Ramos (cell line): ENCODE results near the gene GHRH.

Experiments used
- in situ Hi-C: fragments of 300-500 bp; cut with MboI; formaldehyde crosslinking; loops from one replicate; pipeline ENCODE4 v1.14.3; 2022; ENCODE audit warnings: low sequenced_read_pairs; ENCODE audit not compliant: unreplicated experiment

GHRH gene

DNA sequence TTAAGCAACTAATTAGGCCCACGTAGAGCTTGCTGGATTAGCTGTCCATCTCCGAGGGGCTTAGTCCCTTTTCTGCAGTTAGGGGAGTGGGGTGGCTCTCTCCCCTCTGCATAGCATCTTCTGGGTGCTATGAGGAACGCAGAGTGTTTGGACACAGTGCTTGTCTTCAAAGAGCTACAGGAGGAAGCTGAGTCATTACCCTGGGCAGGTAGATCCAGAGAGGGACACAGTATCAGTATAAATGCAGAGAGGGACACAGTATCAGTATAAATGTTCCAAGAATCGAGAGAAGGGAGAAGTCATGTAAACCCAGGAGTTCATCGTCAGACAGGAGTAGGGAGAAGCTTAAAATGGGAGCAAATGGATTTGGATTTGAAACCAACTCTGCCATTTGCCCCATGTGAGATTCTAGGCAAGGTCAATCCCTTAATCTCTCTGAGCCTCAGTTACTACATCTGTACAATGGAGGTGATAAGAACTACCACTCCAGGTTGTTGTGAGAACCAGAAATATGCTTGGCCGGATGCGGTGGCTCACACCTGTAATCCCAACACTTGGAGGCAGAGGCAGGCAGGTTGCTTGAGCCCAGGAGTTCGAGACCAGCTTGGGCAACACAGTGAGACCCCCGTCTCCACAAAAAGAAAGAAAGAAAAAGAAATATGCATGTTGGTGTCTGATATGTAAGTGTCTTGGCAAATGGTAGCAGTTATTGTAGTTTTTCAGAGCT is 5.5 kb upstream of the GHRH start:
- in situ Hi-C loops = no loop called here

DNA sequence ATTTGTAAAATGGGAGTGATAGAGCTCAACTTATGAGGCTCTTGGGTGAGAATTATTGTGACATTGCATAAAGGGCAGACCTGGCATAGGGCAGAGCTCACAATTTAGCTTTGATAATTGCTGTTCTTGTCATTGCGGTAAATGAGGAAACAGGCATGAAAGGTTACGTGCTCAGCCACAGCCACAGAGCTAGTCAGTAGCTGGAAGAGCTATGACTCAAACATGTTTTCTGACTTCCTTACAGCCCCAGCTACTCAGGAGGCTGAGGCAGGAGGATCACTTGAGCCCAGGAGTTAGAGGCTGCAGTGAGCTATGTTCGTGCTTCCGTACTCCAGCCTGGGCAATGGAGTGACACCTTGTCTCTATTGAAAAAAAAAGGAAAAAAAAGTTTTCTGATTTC is 3.5 kb upstream of the GHRH start:
- in situ Hi-C loops = no loop called here

GRCh38 chr20:37263686-37264085 is 2.1 kb upstream of the GHRH start:
- in situ Hi-C loops = no loop called here

GRCh38 chr20:37262505-37262904 is 891 bp upstream of the GHRH start:
- in situ Hi-C loops = no loop called here

DNA sequence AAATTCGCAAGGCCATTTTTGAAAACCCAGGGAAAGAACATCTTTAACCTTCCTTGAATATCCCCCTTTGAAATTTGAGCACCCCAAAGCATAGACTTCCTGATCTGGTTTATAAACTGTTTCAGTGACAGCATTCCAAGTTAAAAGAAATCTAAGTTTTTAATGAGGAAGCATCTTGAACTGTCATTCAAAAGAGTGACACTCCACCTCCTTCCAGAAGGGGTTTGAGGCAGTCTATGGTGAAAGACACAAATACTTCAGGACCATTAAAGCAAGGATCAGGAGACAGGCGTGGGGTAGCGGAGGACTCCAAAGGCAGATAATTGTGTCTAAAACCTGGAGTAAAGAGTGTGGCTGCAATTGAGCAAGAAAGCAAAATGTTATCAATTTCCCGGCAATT is 691 bp downstream of the GHRH start:
- in situ Hi-C loops = no loop called here

GRCh38 chr20:37259865-37260264 is 1.7 kb downstream of the GHRH start:
- in situ Hi-C loops = no loop called here

GRCh38 chr20:37259031-37259430 is 2.6 kb downstream of the GHRH start:
- in situ Hi-C loops = no loop called here

DNA sequence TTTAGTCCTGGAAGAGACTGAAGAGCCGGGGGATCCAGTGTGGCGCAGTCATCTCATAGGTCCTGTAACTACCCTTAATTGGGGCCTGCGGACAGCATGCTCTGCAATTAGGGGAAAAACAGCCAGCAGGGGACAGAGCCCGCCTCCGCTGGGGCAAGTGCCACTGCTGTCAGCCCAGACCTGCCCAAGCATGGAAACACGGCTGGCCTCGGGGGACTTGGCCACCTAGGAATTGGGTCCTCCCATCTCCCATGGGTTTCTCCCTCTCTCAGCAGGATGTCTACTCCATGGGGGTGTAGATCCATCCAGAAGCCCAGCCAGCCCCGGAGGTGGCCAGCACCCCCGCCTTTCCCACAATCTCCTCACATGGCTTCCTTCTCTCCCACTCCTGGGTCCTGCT is 3.6 kb downstream of the GHRH start:
- in situ Hi-C loops = no loop called here

GRCh38 chr20:37257530-37257929 is 4.1 kb downstream of the GHRH start:
- in situ Hi-C loops = no loop called here

DNA sequence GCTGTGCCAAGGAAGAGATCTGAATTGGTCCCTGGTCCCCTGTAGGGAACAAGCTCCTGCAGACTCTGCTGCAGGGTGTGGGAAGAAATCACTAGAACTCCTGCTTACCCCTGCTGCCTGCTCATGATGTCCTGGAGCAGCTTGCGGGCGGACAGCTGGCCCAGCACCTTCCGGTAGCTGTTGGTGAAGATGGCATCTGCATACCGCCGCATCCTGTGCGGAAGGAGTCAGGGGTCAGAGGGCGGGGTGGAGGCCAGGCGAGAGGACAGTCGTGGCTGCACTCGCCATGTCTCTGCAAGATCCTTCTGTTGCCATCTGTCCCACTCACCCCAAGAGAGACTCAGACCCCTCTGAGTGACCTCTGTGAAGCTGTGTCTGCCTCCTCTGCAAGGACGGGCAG is 5.3 kb downstream of the GHRH start:
- in situ Hi-C loops = no loop called here

DNA sequence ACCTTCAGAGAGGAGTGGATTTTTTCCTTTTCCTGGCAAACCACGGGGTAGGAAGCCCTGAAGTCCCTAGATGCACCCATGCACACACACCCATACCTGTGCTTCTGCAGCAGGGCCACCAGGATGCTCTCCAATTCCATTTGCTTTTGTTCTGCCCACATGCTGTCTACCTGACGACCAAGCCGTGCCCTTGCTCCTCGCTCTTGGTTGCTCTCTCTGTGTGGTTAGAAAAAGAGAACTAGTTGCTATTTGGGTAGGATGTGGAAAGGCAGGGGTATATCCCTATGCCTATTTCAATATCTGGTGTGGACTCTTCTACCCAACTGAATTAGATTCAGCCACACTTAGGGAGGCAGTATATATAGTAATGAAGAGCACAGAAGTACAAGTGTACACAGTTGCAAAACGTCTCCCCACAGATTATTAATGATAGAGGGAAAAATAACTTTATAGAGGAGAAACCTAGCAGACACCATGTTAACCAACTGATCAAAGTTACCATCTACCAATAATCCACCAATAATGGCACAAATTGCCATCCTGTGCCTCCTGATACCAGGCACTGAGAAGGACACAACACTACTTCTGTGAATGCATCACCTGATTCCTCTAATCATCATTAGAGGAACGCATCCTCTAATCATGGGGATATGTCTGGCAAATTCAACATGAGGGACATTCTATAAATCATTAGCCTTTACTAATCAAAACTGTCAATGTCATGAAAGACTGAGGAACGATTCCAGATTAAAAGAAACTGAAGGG is 7.3 kb downstream of the GHRH start:
- in situ Hi-C loops = no loop called here

DNA sequence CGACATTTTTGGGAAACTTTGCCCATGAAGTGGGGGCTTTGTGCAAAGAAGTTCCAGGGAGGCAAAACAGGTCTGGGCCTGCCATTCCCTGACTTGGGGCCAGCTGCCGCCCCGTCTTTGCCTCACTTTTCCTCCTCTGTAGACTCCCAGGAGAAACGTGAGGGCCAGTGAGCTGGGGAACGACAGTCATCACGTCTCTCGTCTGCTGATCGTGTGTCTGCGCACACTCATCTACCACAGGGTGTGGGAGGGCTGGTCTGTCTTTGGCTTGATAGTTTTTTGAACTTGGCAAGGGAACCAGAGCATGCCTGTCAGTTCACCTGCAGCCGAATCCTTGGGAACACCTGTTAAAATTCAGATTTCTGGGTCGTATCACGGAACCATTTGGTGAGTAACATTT is 8.5 kb downstream of the GHRH start:
- in situ Hi-C loops = no loop called here

GRCh38 chr20:37251825-37252477 is 9.7 kb downstream of the GHRH start:
- in situ Hi-C loops = no loop called here

DNA sequence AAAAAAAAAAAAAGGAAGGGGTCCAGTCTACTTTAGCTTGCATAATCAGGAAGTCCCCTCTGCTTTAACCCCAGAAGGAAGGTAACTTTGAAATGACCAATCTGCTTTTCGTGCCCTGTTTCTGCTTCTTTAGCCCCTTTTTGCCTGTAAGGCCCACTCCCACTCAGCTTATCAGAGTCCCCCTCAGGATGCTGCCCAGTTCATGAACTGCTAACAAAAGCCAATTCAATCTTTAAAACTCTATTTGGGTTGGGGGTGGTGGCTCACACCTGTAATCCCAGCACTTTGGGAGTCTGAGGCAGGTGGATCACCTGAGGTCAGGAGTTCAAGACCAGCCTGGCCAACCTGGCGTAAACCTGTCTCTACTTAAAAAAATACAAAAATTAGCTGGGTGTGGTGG is 12.3 kb downstream of the GHRH start:
- in situ Hi-C loops = no loop called here

- in situ Hi-C loops = no loop called here
These were observed 14.1 kb downstream of the GHRH start for GRCh38 chr20:37247547-37247946.

DNA sequence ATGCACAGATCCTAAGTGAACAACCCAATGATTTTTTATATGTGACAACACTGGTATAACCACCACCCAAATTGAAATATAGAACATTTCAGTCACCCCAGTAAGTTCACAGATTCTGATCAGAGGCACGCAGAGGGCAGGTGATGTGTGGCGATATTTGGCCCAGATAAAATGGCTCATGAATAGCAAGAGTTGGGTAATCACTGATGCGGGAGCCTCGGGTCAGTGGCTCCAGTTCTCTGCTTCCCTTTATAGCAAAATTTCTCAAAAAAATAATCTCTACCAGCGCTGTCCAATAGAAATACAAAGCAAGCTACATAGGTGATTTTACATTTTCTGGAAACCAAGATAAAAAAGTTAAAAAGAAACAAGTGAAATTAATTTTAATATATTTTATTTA is 14.9 kb downstream of the GHRH start:
- in situ Hi-C loops = no loop called here

DNA sequence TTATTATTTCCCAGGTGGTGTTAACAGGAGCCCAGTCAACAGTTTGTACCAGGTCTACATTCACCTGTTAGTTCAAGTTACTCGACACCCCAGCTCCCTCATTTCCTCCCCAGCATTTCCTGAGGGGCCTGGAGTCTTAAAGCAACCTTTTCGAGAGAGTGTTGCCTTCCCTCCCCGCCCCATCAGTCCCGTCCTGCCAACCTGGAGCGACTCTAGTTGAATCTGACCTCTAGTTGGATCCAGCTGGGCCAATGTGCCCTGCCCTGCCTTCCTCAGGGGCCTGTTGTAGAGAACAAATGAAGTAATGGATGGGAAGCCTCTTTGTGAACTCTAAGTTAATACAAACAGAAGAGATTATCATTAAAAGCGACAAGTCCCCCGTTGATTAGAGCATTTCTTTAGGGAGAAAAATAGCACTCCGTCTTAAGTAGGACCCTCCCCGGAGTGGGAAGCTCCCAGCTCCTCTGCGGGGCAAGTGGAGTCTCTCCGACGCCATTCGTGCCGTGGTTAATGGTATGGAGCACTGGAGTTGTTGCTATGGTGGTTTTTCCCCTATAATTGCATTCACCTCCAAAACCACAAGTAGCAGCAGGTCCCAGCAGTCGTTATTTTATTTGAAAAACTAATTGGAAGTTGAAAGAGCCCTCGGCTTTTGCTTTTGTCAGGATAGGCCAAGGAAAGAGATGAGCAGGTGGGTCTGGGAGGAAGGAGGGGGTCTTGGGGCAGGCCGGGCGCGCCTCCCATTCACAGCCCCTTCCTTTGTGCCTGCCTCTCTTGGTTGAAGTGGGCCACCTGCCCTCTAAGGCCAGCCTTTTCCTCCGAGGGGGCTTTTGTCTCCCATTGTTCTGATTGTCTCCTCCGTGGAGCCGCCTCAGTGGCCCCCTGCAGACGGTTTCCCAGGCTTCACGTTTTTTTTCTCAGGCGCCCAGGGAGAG is 16.1 kb downstream of the GHRH start:
- in situ Hi-C loops = no loop called here

DNA sequence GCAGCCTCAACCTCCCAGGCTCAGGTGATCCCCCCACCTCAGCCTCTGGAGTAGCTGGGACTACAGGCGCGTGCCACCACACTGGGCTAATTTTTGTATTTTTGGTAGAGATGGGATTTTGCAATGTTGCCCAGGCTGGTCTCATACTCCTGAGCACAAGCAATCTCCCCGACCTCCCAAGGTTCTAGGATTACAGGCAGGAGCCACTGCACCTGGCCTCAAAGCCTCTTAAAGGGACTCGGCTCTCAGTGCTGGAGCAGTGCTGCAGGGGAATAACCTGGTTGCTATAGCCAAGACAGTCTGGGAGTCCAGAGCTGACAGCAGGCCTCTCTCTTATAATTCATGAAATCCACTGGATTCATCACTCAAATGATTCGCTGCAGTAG is 17.0 kb downstream of the GHRH start:
- in situ Hi-C loops = no loop called here

GRCh38 chr20:37243937-37244571 is 17.6 kb downstream of the GHRH start:
- in situ Hi-C loops = no loop called here
